Neural cell (in vitro differentiated cells): ENCODE data around the gene SCGB2A2. TPM values are rescaled to one million over a fixed set of nuclear protein-coding genes. Genes with fewer than 3 reads are reported as not detected.

Source experiments
- H2AFZ ChIP-seq: fragments of 200-600, 300-800 bp; sonication (generic), shearing (Covaris generic); 2 replicates; pipeline ENCODE4 v1.6.0; 2014; ENCODE audit warnings: low read depth, mild to moderate bottlenecking, antibody characterized with exemption, low read length, moderate library complexity
- H3F3A ChIP-seq: fragments of 200-600 bp; shearing (Covaris generic); 2 replicates; pipeline ENCODE4 v1.6.1; 2016; ENCODE audit warnings: mild to moderate bottlenecking, moderate library complexity, mixed read lengths, antibody characterized with exemption, low read length; ENCODE audit not compliant: insufficient read depth, poor library complexity, severe bottlenecking
- H3K27ac ChIP-seq: fragments of 200-600, 300-800 bp; sonication (generic), shearing (Covaris generic); 2 replicates; pipeline ENCODE4 v1.5.1; 2014; ENCODE audit warnings: mild to moderate bottlenecking, low read length, moderate library complexity
- H3K27me3 ChIP-seq: fragments of 300-800, 200-600 bp; sonication (generic), shearing (Covaris generic); 2 replicates; pipeline ENCODE4 v1.6.0; 2014; ENCODE audit warnings: mild to moderate bottlenecking, low read depth, low read length, moderate library complexity; ENCODE audit not compliant: insufficient read depth
- H3K36me3 ChIP-seq: fragments of 300-800, 200-600 bp; sonication (generic), shearing (Covaris generic); 2 replicates; pipeline ENCODE4 v1.5.1; 2014; ENCODE audit warnings: mild to moderate bottlenecking, antibody characterized with exemption, low read length, moderate library complexity; ENCODE audit not compliant: insufficient read depth
- H3K4me2 ChIP-seq: fragments of 300-800, 200-600 bp; sonication (generic), shearing (Covaris generic); 2 replicates; pipeline ENCODE4 v1.6.0; 2014; ENCODE audit warnings: mild to moderate bottlenecking, low read length
- H3K4me3 ChIP-seq: fragments of 300-800, 200-600 bp; sonication (generic), shearing (Covaris generic); 2 replicates; pipeline ENCODE4 v1.5.1; 2014; ENCODE audit warnings: mild to moderate bottlenecking, low read length, moderate library complexity
- H3K79me2 ChIP-seq: fragments of 200-600 bp; shearing (Covaris generic); replicated peaks from 2 replicates; pipeline ENCODE4 v1.6.0; 2014; ENCODE audit warnings: mild to moderate bottlenecking, low read length, moderate library complexity; ENCODE audit not compliant: insufficient read depth
- H3K9ac ChIP-seq: fragments of 300-800, 200-600 bp; sonication (generic), shearing (Covaris generic); 2 replicates; pipeline ENCODE4 v1.6.1; 2016; ENCODE audit warnings: mild to moderate bottlenecking, low read length, mixed read lengths
- H3K9me2 ChIP-seq: fragments of 200-600 bp; shearing (Covaris generic); 2 replicates; pipeline ENCODE4 v1.6.1; 2016; ENCODE audit warnings: mild to moderate bottlenecking, low read length, mixed read lengths; ENCODE audit not compliant: insufficient read depth
- H3K9me3 ChIP-seq: fragments of 200-600, 300-800 bp; sonication (generic), shearing (Covaris generic); 2 replicates; pipeline ENCODE4 v1.6.1; 2016; ENCODE audit warnings: mild to moderate bottlenecking, mixed run types, low read length, moderate library complexity, mixed read lengths
- H4K20me1 ChIP-seq: fragments of 200-600 bp; shearing (Covaris generic); 2 replicates; pipeline ENCODE4 v1.6.1; 2016; ENCODE audit warnings: mild to moderate bottlenecking, mixed run types; ENCODE audit not compliant: insufficient read depth
- EP300 ChIP-seq: fragments of 450-650 bp; conservative IDR thresholded peaks from 2 replicates; pipeline ENCODE4 v1.6.1; 2014; ENCODE audit warnings: antibody characterized with exemption, mild to moderate bottlenecking, moderate library complexity; ENCODE audit not compliant: poor library complexity, severe bottlenecking
- TAF1 ChIP-seq: IDR thresholded peaks from 2 replicates; pipeline ENCODE4 v1.6.1; 2012; ENCODE audit warnings: low read depth
- polyA plus RNA-seq: library from polyadenylated mRNA; depleted of rRNA; stranded (reverse); fragments of >200 nt; gene quantifications from 2 replicates; pipeline ENCODE4 v1.2.3, GENCODE V29; 2014

The SCGB2A2 gene
- polyA plus RNA-seq, 1 donor from 2014 or later: not detected

- Histone ChIP-seq H3K27ac (no peak overlapping the region), H3K4me2 (no peak overlapping the region), H2AFZ (no peak overlapping the region), H3K9ac (no peak overlapping the region), H3K9me3 (no peaks in the 10 kb centered on the region), H3K79me2 (no peaks in the 10 kb centered on the region), H3K4me3 (no peak overlapping the region), H4K20me1 (no peaks in the 10 kb centered on the region), H3K36me3 (no peaks in the 10 kb centered on the region), H3F3A (no peaks in the 10 kb centered on the region), H3K27me3 (no peaks in the 10 kb centered on the region), H3K9me2 (no peaks in the 10 kb centered on the region)
- no peak for TF ChIP-seq EP300
- TF ChIP-seq TAF1: no peak
Observed at GRCh38 chr11:62322524-62322923, 52.6 kb downstream of the SCGB2A2 start.

Other genes starting within 250 kb of the SCGB2A2 start
- 4.7 and 5.9 TPM in 2 replicates for gene INCENP, start 146.1 kb upstream of the SCGB2A2 start, polyA plus RNA-seq
- gene SCGB1D1, start 79.9 kb upstream of the SCGB2A2 start, polyA plus RNA-seq: not detected in 2 replicates
- not detected in 2 replicates for gene SCGB2A1, start 61.5 kb upstream of the SCGB2A2 start, polyA plus RNA-seq
- not detected in 2 replicates for gene SCGB1D2, start 27.9 kb upstream of the SCGB2A2 start, polyA plus RNA-seq
- not detected in 2 replicates for gene SCGB1D4, start 28.9 kb downstream of the SCGB2A2 start, polyA plus RNA-seq
- 129 and 141 TPM in 2 replicates for gene ASRGL1, start 67.3 kb downstream of the SCGB2A2 start, polyA plus RNA-seq
- not detected in 2 replicates for gene SCGB1A1, start 148.9 kb downstream of the SCGB2A2 start, polyA plus RNA-seq